ENCODE measurements around the gene EFCAB6. TPM values are rescaled to one million over a fixed set of nuclear protein-coding genes. Genes with fewer than 3 reads are reported as not detected.

Gene EFCAB6
- polyA plus RNA-seq, 3 donors: not detected

DNA sequence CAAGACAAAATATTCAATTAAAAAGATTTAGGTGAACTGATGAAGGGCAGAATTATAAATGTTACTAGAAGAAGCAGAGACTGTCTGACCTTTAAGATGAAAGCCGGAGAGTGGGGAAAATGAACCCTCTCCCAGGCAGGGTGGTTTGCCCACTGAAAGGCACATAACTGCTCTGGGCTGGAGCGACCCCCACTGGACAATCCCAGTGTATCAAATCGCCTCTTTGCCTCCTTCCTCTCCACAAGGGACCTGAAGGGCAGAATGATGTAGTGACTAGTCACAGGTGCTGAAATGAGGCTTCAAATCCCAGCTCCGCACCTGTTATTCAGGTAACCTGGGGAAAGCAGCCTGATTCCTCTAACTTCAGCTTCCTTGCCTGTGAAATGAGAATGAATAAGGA, 69.0 kb downstream of the EFCAB6 start:
- H3K9ac ChIP-seq (ENCODE audit: insufficient read depth, low read length, poor library complexity, severe bottlenecking): no peak overlapping the region
- Mint-ChIP-seq H3K4me3 (no peak overlapping the region), H3K9me3 (no peaks in the 10 kb centered on the region), H3K36me3 (no peaks in the 10 kb centered on the region), H3K27me3 (ENCODE audit: low read depth in 3 of 3) (peaks cover 0 to 3% (median 3%) of the 10 kb centered on the region in 3 donors), H3K27ac (no peak overlapping the region), H3K4me1 (no peaks in the 10 kb centered on the region)
- H3K4me1 ChIP-seq (ENCODE audit: control insufficient read depth in 1 of 2, insufficient read depth in 2 of 2, low read length in 2 of 2): no peaks in the 10 kb centered on the region
- no peaks in the 10 kb centered on the region for H3K36me3 ChIP-seq (replicated peaks in 1 of 2; ENCODE audit: control insufficient read depth in 1 of 2, insufficient read depth in 2 of 2, low read length in 2 of 2)
- no peaks in the 10 kb centered on the region for H3K27me3 ChIP-seq (ENCODE audit: control insufficient read depth in 2 of 2, insufficient read depth in 2 of 2, low read length in 2 of 2)
- no peak for DNase-seq
- no peak overlapping the region for H3K4me2 ChIP-seq (replicated peaks; ENCODE audit: extremely low read depth, low read length, poor library complexity, severe bottlenecking)
- H3K79me2 ChIP-seq (ENCODE audit: insufficient read depth, low read length): no peaks in the 10 kb centered on the region
- H3K4me3 ChIP-seq (replicated peaks in 1 of 3; ENCODE audit: low read depth in 2 of 3, low read length in 3 of 3): no peak overlapping the region
- H4K20me1 ChIP-seq (ENCODE audit: insufficient read depth, low read length): no peaks in the 10 kb centered on the region
- H3K27ac ChIP-seq (ENCODE audit: low read depth in 1 of 2, low read length in 2 of 2): no peak overlapping the region
- TF ChIP-seq, protein P1, sequence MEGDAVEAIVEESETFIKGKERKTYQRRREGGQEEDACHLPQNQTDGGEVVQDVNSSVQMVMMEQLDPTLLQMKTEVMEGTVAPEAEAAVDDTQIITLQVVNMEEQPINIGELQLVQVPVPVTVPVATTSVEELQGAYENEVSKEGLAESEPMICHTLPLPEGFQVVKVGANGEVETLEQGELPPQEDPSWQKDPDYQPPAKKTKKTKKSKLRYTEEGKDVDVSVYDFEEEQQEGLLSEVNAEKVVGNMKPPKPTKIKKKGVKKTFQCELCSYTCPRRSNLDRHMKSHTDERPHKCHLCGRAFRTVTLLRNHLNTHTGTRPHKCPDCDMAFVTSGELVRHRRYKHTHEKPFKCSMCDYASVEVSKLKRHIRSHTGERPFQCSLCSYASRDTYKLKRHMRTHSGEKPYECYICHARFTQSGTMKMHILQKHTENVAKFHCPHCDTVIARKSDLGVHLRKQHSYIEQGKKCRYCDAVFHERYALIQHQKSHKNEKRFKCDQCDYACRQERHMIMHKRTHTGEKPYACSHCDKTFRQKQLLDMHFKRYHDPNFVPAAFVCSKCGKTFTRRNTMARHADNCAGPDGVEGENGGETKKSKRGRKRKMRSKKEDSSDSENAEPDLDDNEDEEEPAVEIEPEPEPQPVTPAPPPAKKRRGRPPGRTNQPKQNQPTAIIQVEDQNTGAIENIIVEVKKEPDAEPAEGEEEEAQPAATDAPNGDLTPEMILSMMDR (IDR thresholded peaks at IDR 0.05): no peak
- whole genome bisulfite sequencing (ENCODE audit: insufficient coverage): 86% methylated on average over 1 of the region's 4 CpGs
- no peak overlapping the region for H2AFZ ChIP-seq (ENCODE audit: insufficient read depth, low read depth, low read length, poor library complexity, severe bottlenecking)
- intact Hi-C loops (cut with micrococcal nuclease): no loop called here
- H3K9me3 ChIP-seq (replicated peaks in 1 of 2; ENCODE audit: control insufficient read depth in 1 of 2, insufficient read depth in 1 of 2, low read length in 2 of 2): no peaks in the 10 kb centered on the region

DNA sequence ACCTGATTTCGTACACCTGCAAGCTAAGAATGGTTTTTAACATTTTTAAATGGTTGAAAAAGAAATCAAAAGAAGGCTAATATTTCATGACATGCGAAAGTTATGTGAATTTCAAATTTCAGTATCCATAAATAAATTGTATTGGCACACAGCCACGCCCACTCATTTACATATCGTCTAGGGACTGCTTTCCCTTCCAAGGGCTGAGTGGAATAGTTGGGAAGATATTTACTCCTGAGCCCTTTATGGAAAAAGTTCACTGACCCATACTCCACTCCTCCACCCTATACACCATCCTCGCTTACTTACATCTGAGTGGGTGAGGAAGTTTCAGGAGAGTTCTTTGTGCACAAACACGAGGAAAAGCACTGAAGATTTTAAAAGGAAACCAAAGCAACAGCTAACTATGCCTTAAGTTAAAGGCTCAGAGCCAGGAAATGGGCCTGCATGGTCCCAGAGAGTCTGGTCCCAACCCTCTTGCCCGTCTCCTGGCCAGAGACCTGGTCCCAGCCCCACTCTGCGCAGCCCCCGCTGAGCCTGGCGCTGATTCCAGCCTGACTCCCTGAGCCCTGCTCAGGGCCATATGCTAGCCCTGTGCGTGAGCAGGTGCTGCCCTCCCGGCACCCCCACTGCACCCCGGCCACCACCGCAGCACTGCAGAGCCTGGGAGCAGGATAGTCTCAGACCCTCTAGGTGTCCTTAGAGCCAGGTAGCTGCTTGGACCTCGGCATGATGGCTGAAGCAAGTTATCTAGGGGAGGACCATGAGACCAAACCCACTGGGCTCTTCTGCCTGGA, 69.8 kb downstream of the EFCAB6 start:
- no peak for DNase-seq
- Histone ChIP-seq H4K20me1 (ENCODE audit: insufficient read depth, low read length) (no peaks in the 10 kb centered on the region), H3K4me1 (ENCODE audit: control insufficient read depth in 1 of 2, insufficient read depth in 2 of 2, low read length in 2 of 2) (no peaks in the 10 kb centered on the region), H3K27ac (ENCODE audit: low read depth in 1 of 2, low read length in 2 of 2) (no peak overlapping the region), H3K4me3 (replicated peaks in 1 of 3; ENCODE audit: low read depth in 2 of 3, low read length in 3 of 3) (no peak overlapping the region), H3K79me2 (ENCODE audit: insufficient read depth, low read length) (no peaks in the 10 kb centered on the region), H3K4me2 (replicated peaks; ENCODE audit: extremely low read depth, low read length, poor library complexity, severe bottlenecking) (no peak overlapping the region), H3K9ac (ENCODE audit: insufficient read depth, low read length, poor library complexity, severe bottlenecking) (no peak overlapping the region), H3K9me3 (replicated peaks in 1 of 2; ENCODE audit: control insufficient read depth in 1 of 2, insufficient read depth in 1 of 2, low read length in 2 of 2) (no peaks in the 10 kb centered on the region), H2AFZ (ENCODE audit: insufficient read depth, low read depth, low read length, poor library complexity, severe bottlenecking) (no peak overlapping the region), H3K36me3 (replicated peaks in 1 of 2; ENCODE audit: control insufficient read depth in 1 of 2, insufficient read depth in 2 of 2, low read length in 2 of 2) (no peaks in the 10 kb centered on the region), H3K27me3 (ENCODE audit: control insufficient read depth in 2 of 2, insufficient read depth in 2 of 2, low read length in 2 of 2) (no peaks in the 10 kb centered on the region)
- H3K4me3 Mint-ChIP-seq: no peak overlapping the region
- no peaks in the 10 kb centered on the region for H3K4me1 Mint-ChIP-seq
- no peak overlapping the region for H3K27ac Mint-ChIP-seq
- H3K36me3 Mint-ChIP-seq: no peaks in the 10 kb centered on the region
- intact Hi-C loops (cut with micrococcal nuclease): no loop called here
- WGBS (ENCODE audit: insufficient coverage): 91% methylated on average over 8 of the region's 15 CpGs
- TF ChIP-seq, protein P1 (IDR thresholded peaks at IDR 0.05): no peak
- peaks cover 0 to 3% (median 3%) of the 10 kb centered on the region in 3 donors for H3K27me3 Mint-ChIP-seq (ENCODE audit: low read depth in 3 of 3)
- no peaks in the 10 kb centered on the region for H3K9me3 Mint-ChIP-seq

Measured in CD14-positive monocyte (primary cell).